WTC11 (cell line): ENCODE results near the gene SGCA. TPM values are rescaled to one million over a fixed set of nuclear protein-coding genes. Genes with fewer than 3 reads are reported as not detected.

ENCODE experiments used
- ATAC-seq: fragments of 200-7000 bp; cut with Tn5 transposase; 2 replicates; pipeline ENCODE4 v1.10.0; 2021; ENCODE audit warnings: mild to moderate bottlenecking, moderate library complexity
- CTCF ChIA-PET: fragments of 300-600 bp; sonication (Branson Sonifier 250); formaldehyde crosslinking; loops from one replicate; lab custom pipeline; 2021; ENCODE audit warnings: antibody characterized with exemption; lab: Charles Lee
- POLR2A ChIA-PET: fragments of 350-600 bp; sonication (Branson Sonifier 250); formaldehyde crosslinking; loops from one replicate; lab custom pipeline; 2021; ENCODE audit warnings: antibody characterized with exemption; lab: Charles Lee
- DNase-seq: peaks from one replicate; pipeline ENCODE4 v3.0.0; 2021; ENCODE audit warnings: low spot score
- H3K27ac Mint-ChIP-seq: 2 replicates; pipeline ENCODE4 v1.8.0; 2021; ENCODE audit warnings: mixed read lengths
- H3K27me3 Mint-ChIP-seq: 2 replicates; pipeline ENCODE4 v1.8.0; 2021; ENCODE audit warnings: low read depth, mild to moderate bottlenecking, moderate library complexity, mixed read lengths
- H3K36me3 Mint-ChIP-seq: 2 replicates; pipeline ENCODE4 v1.8.0; 2021; ENCODE audit warnings: mixed read lengths
- H3K4me1 Mint-ChIP-seq: 2 replicates; pipeline ENCODE4 v1.8.0; 2022; ENCODE audit warnings: mixed read lengths
- H3K4me3 Mint-ChIP-seq: 2 replicates; pipeline ENCODE4 v1.8.0; 2021; ENCODE audit warnings: mild to moderate bottlenecking, moderate library complexity, mixed read lengths
- H3K9me3 Mint-ChIP-seq: 2 replicates; pipeline ENCODE4 v1.8.0; 2021; ENCODE audit warnings: mixed read lengths
- AR ChIP-seq: fragments of 250-450 bp; sonication (Bioruptor Pico); IDR thresholded peaks from 2 replicates; pipeline ENCODE4 v1.9.0; 2021; ENCODE audit warnings: mild to moderate bottlenecking
- CREB1 ChIP-seq: sonication (generic); formaldehyde crosslinking; IDR thresholded peaks from 2 replicates; pipeline ENCODE4 v1.8.0; 2023; ENCODE audit warnings: mild to moderate bottlenecking, missing genetic modification reagents
- E2F1 ChIP-seq: sonication (generic); formaldehyde crosslinking; IDR thresholded peaks from 2 replicates; pipeline ENCODE4 v1.8.0; 2022; ENCODE audit warnings: mild to moderate bottlenecking, missing genetic modification reagents
- E2F5 ChIP-seq: sonication (generic); formaldehyde crosslinking; IDR thresholded peaks from 2 replicates; pipeline ENCODE4 v1.8.1; 2022; ENCODE audit warnings: mild to moderate bottlenecking, moderate library complexity, missing genetic modification reagents
- EMX1 ChIP-seq: fragments of 250-450 bp; sonication (Bioruptor Pico); IDR thresholded peaks from 2 replicates; pipeline ENCODE4 v1.8.0; 2021; ENCODE audit warnings: mild to moderate bottlenecking
- ERG ChIP-seq: fragments of 250-450 bp; sonication (Bioruptor Pico); IDR thresholded peaks from 2 replicates; pipeline ENCODE4 v1.8.0; 2021; ENCODE audit warnings: mild to moderate bottlenecking
- HMGXB4 ChIP-seq: sonication (generic); formaldehyde crosslinking; IDR thresholded peaks from 2 replicates; pipeline ENCODE4 v1.8.1; 2023; ENCODE audit warnings: mild to moderate bottlenecking, moderate library complexity, missing genetic modification reagents
- NFATC4 ChIP-seq: fragments of 250-450 bp; sonication (Bioruptor Pico); IDR thresholded peaks from 2 replicates; pipeline ENCODE4 v1.9.0; 2021; ENCODE audit warnings: mild to moderate bottlenecking
- RORB ChIP-seq: fragments of 250-450 bp; sonication (Bioruptor Pico); IDR thresholded peaks from 2 replicates; pipeline ENCODE4 v1.9.0; 2021; ENCODE audit warnings: mild to moderate bottlenecking
- SP1 ChIP-seq: sonication (generic); formaldehyde crosslinking; conservative IDR thresholded peaks from 2 replicates; pipeline ENCODE4 v1.8.1; 2022; ENCODE audit warnings: missing genetic modification reagents
- STAT6 ChIP-seq: sonication (generic); formaldehyde crosslinking; conservative IDR thresholded peaks from 2 replicates; pipeline ENCODE4 v1.8.1; 2023; ENCODE audit warnings: mild to moderate bottlenecking, low read depth, missing genetic modification reagents, moderate library complexity
- TEAD1 ChIP-seq: sonication (generic); formaldehyde crosslinking; IDR thresholded peaks from 2 replicates; pipeline ENCODE4 v1.8.0; 2022; ENCODE audit warnings: mild to moderate bottlenecking, missing genetic modification reagents
- USF2 ChIP-seq: sonication (generic); formaldehyde crosslinking; IDR thresholded peaks from 2 replicates; pipeline ENCODE4 v1.8.1; 2023; ENCODE audit warnings: mild to moderate bottlenecking, missing genetic modification reagents, moderate library complexity
- ZNF219 ChIP-seq: sonication (generic); formaldehyde crosslinking; IDR thresholded peaks from 2 replicates; pipeline ENCODE4 v1.8.0; 2023; ENCODE audit warnings: missing genetic modification reagents, mild to moderate bottlenecking, borderline replicate concordance
- ZNF232 ChIP-seq: sonication (generic); formaldehyde crosslinking; IDR thresholded peaks from 2 replicates; pipeline ENCODE4 v1.8.0; 2022; ENCODE audit warnings: mild to moderate bottlenecking, missing genetic modification reagents
- ZNF317 ChIP-seq: sonication (generic); formaldehyde crosslinking; IDR thresholded peaks from 2 replicates; pipeline ENCODE4 v1.8.1; 2023; ENCODE audit warnings: low read depth, mild to moderate bottlenecking, moderate library complexity, missing genetic modification reagents, borderline replicate concordance
- ZNF532 ChIP-seq: fragments of 250-450 bp; sonication (Bioruptor Pico); IDR thresholded peaks from 2 replicates; pipeline ENCODE4 v1.9.0; 2021; ENCODE audit warnings: mild to moderate bottlenecking, borderline replicate concordance
- total RNA-seq: library from RNA; stranded (reverse); gene quantifications from 3 replicates; pipeline ENCODE4 v1.2.3, GENCODE V29; 2021

Gene SGCA
- total RNA-seq, 1 experiment from 2014 or later = 1.0 TPM

- TF ChIP-seq ZNF532 (CRISPR knock-in tag) (no peak), ERG (no peak), SP1 (no peak), AR (CRISPR knock-in tag) (no peak)
Measured at GRCh38 chr17:50141026-50141744, 24.6 kb upstream of the SGCA start (continued).

GRCh38 chr17:50141745-50142110 lies 24.1 kb upstream of the SGCA start:
- no peaks in the 10 kb centered on the region for H3K27me3 Mint-ChIP-seq
- DNase-seq (no peak), ATAC-seq (no peak)
- H3K4me3 Mint-ChIP-seq = no peak overlapping the region
- H3K9me3 Mint-ChIP-seq = no peaks in the 10 kb centered on the region
- TF ChIP-seq RORB (CRISPR knock-in tag) (no peak), ZNF219 (CRISPR knock-in tag) (no peak), ZNF317 (CRISPR knock-in tag) (no peak), STAT6 (CRISPR knock-in tag) (no peak), USF2 (CRISPR knock-in tag) (no peak), TEAD1 (no peak), HMGXB4 (CRISPR knock-in tag) (no peak), E2F1 (no peak), ZNF232 (CRISPR knock-in tag) (no peak), E2F5 (CRISPR knock-in tag) (no peak), EMX1 (no peak), CREB1 (CRISPR knock-in tag) (no peak), NFATC4 (CRISPR knock-in tag) (no peak)
- ChIA-PET POLR2A (no interaction called here), CTCF (interaction anchor here (1.0 to 4.6 kb wide), 3 partner anchors 9 to 26 kb away, joined by 4 to 52 read pairs (median 35); partner anchors contain the start of genes PPP1R9B and SGCA)
- H3K4me1 Mint-ChIP-seq = peaks cover 18% of the 10 kb centered on the region
- H3K27ac Mint-ChIP-seq = no peak overlapping the region
- peaks cover 52% of the 10 kb centered on the region for H3K36me3 Mint-ChIP-seq
